Left renal pelvis (tissue), 4 donors: ENCODE data around the gene CRABP2. TPM values are rescaled to one million over a fixed set of nuclear protein-coding genes. Genes with fewer than 3 reads are reported as not detected.
A peak's percentile ranks its signal among the peaks of the same experiment; 100 is the strongest.

Experiments
- DNase-seq, 4 donors: peaks; one replicate each; pipeline ENCODE4 v3.0.0-alpha.2; 2013; ENCODE audit warnings: low read depth in 4 of 4, low spot score in 3 of 4
- polyA plus RNA-seq, 4 donors: library from polyadenylated mRNA; unstranded; fragments of 120-200 nt; gene quantifications; one replicate each; pipeline ENCODE4 v1.2.1, GENCODE V29; 2013; ENCODE audit not compliant: insufficient read length in 4 of 4

Gene CRABP2
- polyA plus RNA-seq, 4 donors: 96.4 to 313 (median 105) TPM

GRCh38 chr1:156711011-156711817, 5.8 kb upstream of the CRABP2 start:
- DNase-seq: no peak

- no peak for DNase-seq
Observed at GRCh38 chr1:156709757-156710489, 4.5 kb upstream of the CRABP2 start.

GRCh38 chr1:156709031-156709430, 3.6 kb upstream of the CRABP2 start:
- DNase-seq: no peak

GRCh38 chr1:156708218-156708661, 2.9 kb upstream of the CRABP2 start:
- DNase-seq: no peak

GRCh38 chr1:156707417-156708217, 2.2 kb upstream of the CRABP2 start:
- DNase-seq: no peak

GRCh38 chr1:156706657-156707416, 1.5 kb upstream of the CRABP2 start:
- DNase-seq: no peak

- peak in 1 of 4 donors; percentile 71 for DNase-seq
Observed at GRCh38 chr1:156705918-156706656, 704 bp upstream of the CRABP2 start.

GRCh38 chr1:156704930-156705320, 458 bp downstream of the CRABP2 start:
- no peak for DNase-seq

- DNase-seq: no peak
Observed at GRCh38 chr1:156704166-156704711, 1.1 kb downstream of the CRABP2 start.

- DNase-seq: no peak
Observed at GRCh38 chr1:156703741-156704140, 1.6 kb downstream of the CRABP2 start.

- no peak for DNase-seq
Observed at GRCh38 chr1:156703336-156703735, 2.0 kb downstream of the CRABP2 start.

- no peak for DNase-seq
Observed at GRCh38 chr1:156700736-156701531, 4.4 kb downstream of the CRABP2 start.

GRCh38 chr1:156698995-156699394, 6.4 kb downstream of the CRABP2 start:
- DNase-seq: no peak

GRCh38 chr1:156697481-156697880, 7.9 kb downstream of the CRABP2 start:
- no peak for DNase-seq

GRCh38 chr1:156696755-156697154, 8.6 kb downstream of the CRABP2 start:
- DNase-seq: no peak

- DNase-seq: no peak
Observed at GRCh38 chr1:156694690-156694962, 10.8 kb downstream of the CRABP2 start.

GRCh38 chr1:156693848-156694689, 11.3 kb downstream of the CRABP2 start:
- DNase-seq: no peak
